Measurements from ENCODE around the gene HAPSTR1.

DNA sequence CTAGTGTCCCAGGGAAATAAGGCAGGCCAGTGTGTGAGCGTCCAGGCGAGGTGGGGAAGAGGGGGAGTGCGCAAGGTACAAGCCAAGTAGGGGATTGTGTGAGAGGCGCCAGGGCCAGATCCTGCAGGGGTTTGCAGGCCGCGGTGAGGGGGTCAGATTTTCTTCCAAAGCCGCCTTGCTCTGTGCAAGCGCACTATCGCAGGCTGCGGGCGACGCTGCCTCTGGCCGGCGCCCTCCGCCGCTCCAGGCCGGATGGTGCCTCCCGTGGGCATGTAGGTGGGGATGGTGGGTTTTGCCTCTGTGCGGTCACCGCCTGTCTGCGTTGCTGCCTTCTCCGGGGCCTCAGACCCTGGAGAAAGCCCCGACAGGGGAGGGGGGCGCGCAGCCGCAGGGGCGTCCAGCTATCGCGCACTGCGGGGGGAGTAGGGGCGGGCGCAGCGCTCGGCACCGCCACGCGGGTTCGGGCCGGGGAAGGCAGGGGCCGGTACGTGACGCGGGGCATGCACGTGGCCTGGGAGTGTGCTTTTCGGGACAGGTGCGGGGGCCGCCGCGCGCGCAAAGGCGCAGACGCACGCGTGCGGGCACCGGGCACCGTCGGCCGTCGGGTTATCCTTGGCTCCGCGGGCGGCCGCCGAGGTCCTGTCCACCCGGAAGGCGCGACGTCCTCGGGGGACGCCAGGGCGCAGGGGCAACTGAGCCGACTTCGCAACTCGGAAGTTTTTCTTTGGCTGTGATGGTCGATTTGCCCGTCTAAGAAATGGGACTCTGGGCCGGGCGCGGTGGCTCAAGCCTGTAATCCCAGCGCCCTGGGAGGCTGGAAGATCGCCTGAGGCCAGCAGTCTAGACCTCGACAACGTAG, 1.1 kb upstream of the HAPSTR1 start:
- no peak for TF ChIP-seq GLI4 (tag by site-specific recombination; IDR thresholded peaks at IDR 0.05)
- no peak for TF ChIP-seq ZNF837 (tag by site-specific recombination; IDR thresholded peaks at IDR 0.05)
- no peak for TF ChIP-seq EGR2 (tag by site-specific recombination; IDR thresholded peaks at IDR 0.05; ENCODE audit: low read depth)
- TF ChIP-seq ZNF311 (tag by site-specific recombination; IDR thresholded peaks at IDR 0.05; ENCODE audit: borderline replicate concordance) = no peak
- TF ChIP-seq ZNF830 (tag by site-specific recombination; IDR thresholded peaks at IDR 0.05; ENCODE audit: low read depth) = no peak

Data from HEK293 (cell line).